ENCODE results near the gene RNF41.
"Not testable (repeated sequence)": the region's sequence is repeated elsewhere in the genome, so short reads cannot be mapped to it uniquely, and the experiment has no call there.

Gene RNF41

GRCh38 chr12:56221757-56222530, at the start of gene RNF41:
Gene RNF41 (minus strand): TSS chr12:56221922. CDS start chr12:56214047, 7,875 bp downstream.
- DNase-seq = peak; percentile 93 to 94

GRCh38 chr12:56271031-56271430, 49.3 kb upstream of the RNF41 start:
- peak in 1 of 2 donors; percentile 21 for DNase-seq

- no peak for DNase-seq
These were observed 45.8 kb upstream of the RNF41 start for GRCh38 chr12:56267443-56268071.

- DNase-seq = peak; percentile 88 to 92
These were observed 45.1 kb upstream of the RNF41 start, which contains the start of gene COQ10A for GRCh38 chr12:56266693-56267442. Gene COQ10A (plus strand): TSS chr12:56266942. CDS start chr12:56267119, 177 bp downstream.

GRCh38 chr12:56266068-56266692, 44.5 kb upstream of the RNF41 start:
- not testable (repeated sequence) for DNase-seq

GRCh38 chr12:56262955-56263354, 41.2 kb upstream of the RNF41 start:
- DNase-seq = peak in 1 of 2 donors; percentile 19

- DNase-seq = no peak
These were observed 39.9 kb upstream of the RNF41 start for GRCh38 chr12:56261503-56262232.

- DNase-seq = no peak
These were observed 39.2 kb upstream of the RNF41 start for GRCh38 chr12:56260921-56261320.

GRCh38 chr12:56260380-56260779, 38.7 kb upstream of the RNF41 start:
- DNase-seq = no peak

GRCh38 chr12:56258820-56259183, 37.1 kb upstream of the RNF41 start:
- DNase-seq = no peak

- DNase-seq = peak; percentile 74 to 86
These were observed 36.5 kb upstream of the RNF41 start, which contains the start of gene ANKRD52 for GRCh38 chr12:56258068-56258819. Gene ANKRD52 (minus strand): TSS chr12:56258384. CDS start chr12:56258269, 115 bp downstream.

- DNase-seq = no peak
These were observed 35.9 kb upstream of the RNF41 start for GRCh38 chr12:56257491-56258067.

GRCh38 chr12:56257071-56257470, 35.3 kb upstream of the RNF41 start:
- no peak for DNase-seq

- DNase-seq = no peak
These were observed 34.7 kb upstream of the RNF41 start for GRCh38 chr12:56256326-56256960.

GRCh38 chr12:56255671-56256070, 33.9 kb upstream of the RNF41 start:
- DNase-seq = no peak

- no peak for DNase-seq
These were observed 31.4 kb upstream of the RNF41 start for GRCh38 chr12:56253091-56253490.

GRCh38 chr12:56252649-56253048, 30.9 kb upstream of the RNF41 start:
- DNase-seq = no peak

- DNase-seq = no peak
These were observed 27.0 kb upstream of the RNF41 start for GRCh38 chr12:56248711-56249110.

- no peak for DNase-seq
These were observed 26.2 kb upstream of the RNF41 start for GRCh38 chr12:56247923-56248322.

- DNase-seq = no peak
These were observed 22.8 kb upstream of the RNF41 start for GRCh38 chr12:56244494-56244893.
